GM12878 (cell line): Measurements from ENCODE around the gene SHISA4. TPM values are rescaled to one million over a fixed set of nuclear protein-coding genes. Genes with fewer than 3 reads are reported as not detected.

Source experiments
- ATAC-seq: fragments of 200-7000 bp; cut with Tn5 transposase; 3 replicates; pipeline ENCODE4 v1.9.1; 2020; ENCODE audit warnings: mild to moderate bottlenecking, moderate library complexity
- BruUV-seq: library from RNA; stranded (reverse); fragments of 400-500 nt; replicated peaks from 2 replicates; lab custom pipeline; 2021; lab: Mats Ljungman, UMichigan
- CTCF ChIA-PET: fragments of 300-600 bp; sonication (Branson Sonifier 250); formaldehyde crosslinking; extraction: SDS; loops from one replicate; lab custom pipeline; 2021; ENCODE audit warnings: inconsistent platforms; lab: Yijun Ruan, JAX
- POLR2A ChIA-PET: fragments of 350-600 bp; formaldehyde crosslinking; extraction: SDS; loops from one replicate; lab custom pipeline; 2021; ENCODE audit warnings: inconsistent platforms; lab: Charles Lee
- RAD21 ChIA-PET: fragments of 300-600 bp; sonication (Branson Sonifier 250); formaldehyde crosslinking; loops from one replicate; lab custom pipeline; 2023; ENCODE audit warnings: antibody characterized with exemption; ENCODE audit not compliant: unreplicated experiment; lab: Charles Lee
- SMC1A ChIA-PET: fragments of 300-600 bp; sonication (Branson Sonifier 250); formaldehyde crosslinking; loops from one replicate; lab custom pipeline; 2023; ENCODE audit not compliant: unreplicated experiment, uncharacterized antibody; lab: Charles Lee
- DNase-seq: peaks from one replicate; pipeline ENCODE4 v3.0.0-alpha.2; 2011; ENCODE audit warnings: low read depth, low spot score
- FAIRE-seq: peaks from 3 replicates; lab custom pipeline; 2011; peaks lifted over from hg19 to GRCh38; lab: Jason Lieb, UNC
- H2AFZ ChIP-seq: 2 replicates; pipeline ENCODE4 v1.6.0; 2011; ENCODE audit warnings: low read depth, low read length, control low read depth; ENCODE audit not compliant: control insufficient read depth
- H3K27ac ChIP-seq: 2 replicates; pipeline ENCODE4 v1.5.1; 2011; ENCODE audit warnings: control low read depth; ENCODE audit not compliant: control insufficient read depth, insufficient read depth
- H3K27me3 ChIP-seq, 2 experiments: replicated peaks in 1 of 2; 2 replicates each; pipeline versions ENCODE4 v1.6.0 to v1.6.1; 2011; ENCODE audit warnings: low read length in 1 of 2; ENCODE audit not compliant: control insufficient read depth in 2 of 2, insufficient read depth in 2 of 2
- H3K36me3 ChIP-seq, 2 experiments: 2 replicates each; pipeline ENCODE4 v1.5.1; 2011; ENCODE audit warnings: low read length in 1 of 2; ENCODE audit not compliant: control insufficient read depth in 2 of 2, insufficient read depth in 2 of 2
- H3K4me1 ChIP-seq: 2 replicates; pipeline ENCODE4 v1.6.1; 2011; ENCODE audit warnings: mild to moderate bottlenecking, low read length, moderate library complexity, mixed read lengths; ENCODE audit not compliant: control insufficient read depth, insufficient read depth
- H3K4me2 ChIP-seq: 2 replicates; pipeline ENCODE4 v1.6.0; 2011; ENCODE audit warnings: control low read depth; ENCODE audit not compliant: control insufficient read depth, insufficient read depth
- H3K4me3 ChIP-seq: fragments of 200-600 bp; sonication (generic); 2 replicates; pipeline ENCODE4 v1.5.1; 2016
- H3K79me2 ChIP-seq: 2 replicates; pipeline ENCODE4 v1.6.0; 2011; ENCODE audit warnings: low read length; ENCODE audit not compliant: control insufficient read depth, insufficient read depth
- H3K9ac ChIP-seq: 2 replicates; pipeline ENCODE4 v1.8.0; 2011; ENCODE audit warnings: low read length, control low read depth, mixed read lengths; ENCODE audit not compliant: control insufficient read depth, insufficient read depth
- H3K9me3 ChIP-seq: replicated peaks from 3 replicates; pipeline ENCODE4 v1.5.1; 2011; ENCODE audit warnings: mild to moderate bottlenecking, low read length; ENCODE audit not compliant: control insufficient read depth, insufficient read depth
- H4K20me1 ChIP-seq: 2 replicates; pipeline ENCODE4 v1.6.0; 2011; ENCODE audit not compliant: control insufficient read depth, insufficient read depth
- HCFC1 ChIP-seq: fragments of 150-350 bp; IDR thresholded peaks from 2 replicates; pipeline ENCODE4 v1.6.1; 2014; ENCODE audit warnings: low read length
- HDAC2 ChIP-seq: fragments of 200-600 bp; sonication (generic); IDR thresholded peaks from 2 replicates; pipeline ENCODE4 v1.6.1; 2017
- MTA2 ChIP-seq: fragments of 450-650 bp; IDR thresholded peaks from 2 replicates; pipeline ENCODE4 v1.6.1; 2016; ENCODE audit warnings: low read depth, mild to moderate bottlenecking, moderate library complexity
- NR2C1 ChIP-seq: fragments of 450-650 bp; IDR thresholded peaks from 2 replicates; pipeline ENCODE4 v1.6.1; 2017; ENCODE audit warnings: antibody characterized with exemption, mild to moderate bottlenecking, moderate library complexity
- RAD51 ChIP-seq: fragments of 450-650 bp; IDR thresholded peaks from 2 replicates; pipeline ENCODE4 v1.6.1; 2016; ENCODE audit warnings: moderate library complexity, mild to moderate bottlenecking, inconsistent platforms
- RELB ChIP-seq: fragments of 450-650 bp; IDR thresholded peaks from 2 replicates; pipeline ENCODE4 v1.6.1; 2017; ENCODE audit warnings: low read depth, mild to moderate bottlenecking, moderate library complexity
- TARDBP ChIP-seq: IDR thresholded peaks from 2 replicates; pipeline ENCODE4 v1.6.1; 2016; ENCODE audit warnings: borderline replicate concordance
- TCF7 ChIP-seq: IDR thresholded peaks from 2 replicates; pipeline ENCODE4 v1.6.1; 2014; ENCODE audit warnings: antibody characterized with exemption, borderline replicate concordance
- ZBED1 ChIP-seq: IDR thresholded peaks from 2 replicates; pipeline ENCODE4 v1.6.1; 2016; ENCODE audit warnings: borderline replicate concordance
- ZNF217 ChIP-seq: fragments of 450-650 bp; IDR thresholded peaks from 2 replicates; pipeline ENCODE4 v1.6.1; 2017; ENCODE audit warnings: antibody characterized with exemption, mild to moderate bottlenecking
- WGBS: methylation state at CpG from one replicate; pipeline ENCODE4 v1.1.6; 2016; ENCODE audit warnings: low lambda C conversion rate; ENCODE audit not compliant: insufficient replicate concordance, insufficient coverage; ENCODE audit errors: missing lambda C conversion rate; 5-methylcytosine and 5-hydroxymethylcytosine counted together
- in situ Hi-C: fragments of 300-500 bp; cut with MboI; formaldehyde crosslinking; loops from 9 replicates; pipeline ENCODE4 v1.14.3; 2018; ENCODE audit warnings: mixed read lengths
- intact Hi-C: fragments of 100-400 bp; cut with micrococcal nuclease; formaldehyde crosslinking; loops from one replicate; pipeline ENCODE4 v1.14.2; 2022; ENCODE audit not compliant: unreplicated experiment
- polyA plus RNA-seq, 11 experiments: library from polyadenylated mRNA; depleted of rRNA in 4 of 11; unstranded in 6 of 11; stranded (reverse) in 5 of 11; fragments of >200 nt; fragmentation: Nextera tagmentation in 4 of 11; fragmentation: Illumina TruSeq in 1 of 11; extraction: Ambion mirVana in 4 of 11; extraction: Trizol in 1 of 11; gene quantifications; 1 replicate in 1 of 11; 2 replicates in 10 of 11; pipeline versions ENCODE4 v1.2.1 to v1.2.3, GENCODE V29; 2011 to 2016; ENCODE audit warnings: inconsistent platforms in 2 of 11, missing spikeins in 2 of 11, low read depth in 1 of 11
- total RNA-seq, 4 experiments: library from RNA; depleted of rRNA in 3 of 4; stranded (reverse); fragments of >200 nt in 3 of 4; fragmentation: Illumina TruSeq in 1 of 4; extraction: Trizol in 1 of 4; gene quantifications; 2 replicates each; pipeline versions ENCODE4 v1.2.1 to v1.2.3, GENCODE V29; 2013 to 2021
- TF ChIP-seq, protein P1 (sequence below): fragments of 450-650 bp; IDR thresholded peaks from 2 replicates; pipeline ENCODE4 v1.6.1; 2014; ENCODE audit warnings: mild to moderate bottlenecking
- TF ChIP-seq, protein P2 (sequence below): IDR thresholded peaks from 2 replicates; pipeline ENCODE4 v1.6.1; 2012; ENCODE audit warnings: low read depth, low read length, improper control_type of control experiment
- TF ChIP-seq, protein P3 (sequence below): fragments of 450-650 bp; IDR thresholded peaks from 2 replicates; pipeline ENCODE4 v1.6.1; 2018; ENCODE audit warnings: mild to moderate bottlenecking, low read depth, moderate library complexity; ENCODE audit not compliant: partially characterized antibody

Gene SHISA4
- total and polyA plus RNA-seq, 10 of the 15 experiments (the other 5 are each of a cell fraction or from before 2014, with no cell fraction given), result 0.07 TPM; not detected in 8

- TF ChIP-seq ZBED1 (no peak), MTA2 (no peak), TCF7 (no peak), TARDBP (no peak), HCFC1 (no peak)
- TF ChIP-seq, protein P1, sequence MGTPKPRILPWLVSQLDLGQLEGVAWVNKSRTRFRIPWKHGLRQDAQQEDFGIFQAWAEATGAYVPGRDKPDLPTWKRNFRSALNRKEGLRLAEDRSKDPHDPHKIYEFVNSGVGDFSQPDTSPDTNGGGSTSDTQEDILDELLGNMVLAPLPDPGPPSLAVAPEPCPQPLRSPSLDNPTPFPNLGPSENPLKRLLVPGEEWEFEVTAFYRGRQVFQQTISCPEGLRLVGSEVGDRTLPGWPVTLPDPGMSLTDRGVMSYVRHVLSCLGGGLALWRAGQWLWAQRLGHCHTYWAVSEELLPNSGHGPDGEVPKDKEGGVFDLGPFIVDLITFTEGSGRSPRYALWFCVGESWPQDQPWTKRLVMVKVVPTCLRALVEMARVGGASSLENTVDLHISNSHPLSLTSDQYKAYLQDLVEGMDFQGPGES, result no peak
- TF ChIP-seq, all 136 proteins: peak for 0
- Histone ChIP-seq H4K20me1 (no peaks in the 10 kb centered on the region), H2AFZ (no peak overlapping the region), H3K79me2 (no peaks in the 10 kb centered on the region), H3K27me3 (no peaks in the 10 kb centered on the region), H3K27ac (no peak overlapping the region), H3K4me1 (no peaks in the 10 kb centered on the region), H3K36me3 (peaks cover 8 to 27% of the 10 kb centered on the region in 2 experiments; a peak in 3 of 4 replicates), H3K4me2 (no peak overlapping the region), H3K4me3 (no peak overlapping the region), H3K9me3 (no peaks in the 10 kb centered on the region), H3K9ac (no peak overlapping the region)
- ChIA-PET RAD21 (no interaction called here), CTCF (interaction anchor here (0.6 kb wide), 1 partner anchor 9 kb away, joined by 3 read pairs; no protein-coding TSS in a partner anchor), SMC1A (interaction anchor here (1.1 kb wide), 1 partner anchor 14 kb away, joined by 3 read pairs; no protein-coding TSS in a partner anchor), POLR2A (no interaction called here)
- intact Hi-C loops, result no loop called here
- ATAC-seq (no peak), FAIRE-seq (no peak), DNase-seq (no peak)
- BruUV-seq, result no TSS peak
- in situ Hi-C loops, result no loop called here
- 100% methylated on average over 5 of the region's 5 CpGs for WGBS
Measured at GRCh38 chr1:201859424-201859823, 29.3 kb upstream of the SHISA4 start.

DNA sequence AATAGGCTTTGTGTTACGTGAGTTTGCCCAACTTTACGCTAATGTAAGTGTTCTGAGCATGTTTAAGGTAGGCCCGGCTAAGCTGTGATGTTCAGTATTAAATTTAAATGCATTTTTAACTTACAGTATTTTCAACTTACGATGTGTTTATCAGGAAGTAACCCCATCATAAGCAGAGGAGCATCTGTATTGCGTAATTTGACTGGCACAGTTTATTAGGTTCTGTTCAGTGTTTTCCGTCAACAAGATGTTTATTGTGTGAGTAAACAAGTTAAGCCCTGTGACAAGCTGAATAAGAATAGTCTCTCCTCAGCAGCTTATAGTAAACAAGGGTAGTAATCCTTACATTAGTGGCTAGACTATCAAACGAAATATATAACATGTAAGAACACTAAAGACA is 27.2 kb upstream of the SHISA4 start:
- no peaks in the 10 kb centered on the region for H3K27me3 ChIP-seq
- no peaks in the 10 kb centered on the region for H3K79me2 ChIP-seq
- ChIA-PET CTCF (interaction anchor here (1.2 kb wide), 1 partner anchor 19 kb away, joined by 4 read pairs; no protein-coding TSS in a partner anchor), RAD21 (no interaction called here), SMC1A (interaction anchor here (1.4 to 1.5 kb wide), 2 partner anchors 11 to 26 kb away, joined by 3 to 4 read pairs; no protein-coding TSS in a partner anchor), POLR2A (no interaction called here)
- H3K36me3 ChIP-seq, result peaks cover 4 to 16% of the 10 kb centered on the region in 2 experiments; a peak in 3 of 4 replicates
- no TSS peak for BruUV-seq
- no peak overlapping the region for H2AFZ ChIP-seq
- H3K27ac ChIP-seq, result no peak overlapping the region
- no peak for ATAC-seq
- no peaks in the 10 kb centered on the region for H3K4me1 ChIP-seq
- no peak overlapping the region for H3K4me2 ChIP-seq
- in situ Hi-C loops, result no loop called here
- no peaks in the 10 kb centered on the region for H4K20me1 ChIP-seq
- intact Hi-C loops, result no loop called here
- no peaks in the 10 kb centered on the region for H3K9me3 ChIP-seq
- no peak for FAIRE-seq
- H3K4me3 ChIP-seq, result no peak overlapping the region
- H3K9ac ChIP-seq, result no peak overlapping the region
- DNase-seq, result no peak
- 97% methylated on average over 7 of the region's 7 CpGs for WGBS
- TF ChIP-seq ZNF217 (no peak), RELB (no peak), RAD51 (no peak), NR2C1 (no peak), TCF7 (no peak), HDAC2 (no peak)
- TF ChIP-seq, protein P2, sequence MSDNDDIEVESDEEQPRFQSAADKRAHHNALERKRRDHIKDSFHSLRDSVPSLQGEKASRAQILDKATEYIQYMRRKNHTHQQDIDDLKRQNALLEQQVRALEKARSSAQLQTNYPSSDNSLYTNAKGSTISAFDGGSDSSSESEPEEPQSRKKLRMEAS, result no peak
- TF ChIP-seq, protein P3, sequence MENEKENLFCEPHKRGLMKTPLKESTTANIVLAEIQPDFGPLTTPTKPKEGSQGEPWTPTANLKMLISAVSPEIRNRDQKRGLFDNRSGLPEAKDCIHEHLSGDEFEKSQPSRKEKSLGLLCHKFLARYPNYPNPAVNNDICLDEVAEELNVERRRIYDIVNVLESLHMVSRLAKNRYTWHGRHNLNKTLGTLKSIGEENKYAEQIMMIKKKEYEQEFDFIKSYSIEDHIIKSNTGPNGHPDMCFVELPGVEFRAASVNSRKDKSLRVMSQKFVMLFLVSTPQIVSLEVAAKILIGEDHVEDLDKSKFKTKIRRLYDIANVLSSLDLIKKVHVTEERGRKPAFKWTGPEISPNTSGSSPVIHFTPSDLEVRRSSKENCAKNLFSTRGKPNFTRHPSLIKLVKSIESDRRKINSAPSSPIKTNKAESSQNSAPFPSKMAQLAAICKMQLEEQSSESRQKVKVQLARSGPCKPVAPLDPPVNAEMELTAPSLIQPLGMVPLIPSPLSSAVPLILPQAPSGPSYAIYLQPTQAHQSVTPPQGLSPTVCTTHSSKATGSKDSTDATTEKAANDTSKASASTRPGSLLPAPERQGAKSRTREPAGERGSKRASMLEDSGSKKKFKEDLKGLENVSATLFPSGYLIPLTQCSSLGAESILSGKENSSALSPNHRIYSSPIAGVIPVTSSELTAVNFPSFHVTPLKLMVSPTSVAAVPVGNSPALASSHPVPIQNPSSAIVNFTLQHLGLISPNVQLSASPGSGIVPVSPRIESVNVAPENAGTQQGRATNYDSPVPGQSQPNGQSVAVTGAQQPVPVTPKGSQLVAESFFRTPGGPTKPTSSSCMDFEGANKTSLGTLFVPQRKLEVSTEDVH, result no peak
